ENCODE data around the gene AQP4.

AQP4 gene

DNA sequence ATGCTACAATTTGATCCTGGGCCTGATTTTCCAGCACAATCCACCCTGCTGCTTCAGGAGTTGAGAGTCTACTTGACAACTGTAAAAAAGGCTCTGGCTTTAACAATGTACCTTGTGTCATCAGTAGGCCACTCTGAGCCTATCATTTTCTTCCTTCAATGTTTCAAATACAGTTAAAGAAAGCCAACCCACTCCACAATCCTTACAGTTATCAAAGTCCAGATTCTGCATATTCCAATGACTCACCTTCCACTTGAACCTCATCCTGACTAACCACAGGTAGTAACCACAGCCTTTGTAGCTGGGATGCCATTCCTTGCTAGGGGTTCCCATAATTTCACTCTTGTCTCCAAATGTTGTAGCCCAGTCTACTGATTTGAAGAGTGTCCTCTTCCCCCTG is 35.5 kb upstream of the AQP4 start:
- TF ChIP-seq, protein P1, sequence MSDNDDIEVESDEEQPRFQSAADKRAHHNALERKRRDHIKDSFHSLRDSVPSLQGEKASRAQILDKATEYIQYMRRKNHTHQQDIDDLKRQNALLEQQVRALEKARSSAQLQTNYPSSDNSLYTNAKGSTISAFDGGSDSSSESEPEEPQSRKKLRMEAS (IDR thresholded peaks at IDR 0.05) = no peak
- TF ChIP-seq RAD21 (IDR thresholded peaks at IDR 0.05; ENCODE audit: low read depth) (no peak), EP300 (IDR thresholded peaks at IDR 0.05; ENCODE audit: borderline replicate concordance) (no peak), TAF1 (IDR thresholded peaks at IDR 0.05; ENCODE audit: low read depth) (no peak), CEBPB (IDR thresholded peaks at IDR 0.05) (no peak), YY1 (IDR thresholded peaks at IDR 0.05; ENCODE audit: low read depth) (no peak), EGR1 (IDR thresholded peaks at IDR 0.05) (no peak), FOXM1 (IDR thresholded peaks at IDR 0.05; ENCODE audit: borderline replicate concordance, low read depth) (no peak)
- TF ChIP-seq, protein P2, sequence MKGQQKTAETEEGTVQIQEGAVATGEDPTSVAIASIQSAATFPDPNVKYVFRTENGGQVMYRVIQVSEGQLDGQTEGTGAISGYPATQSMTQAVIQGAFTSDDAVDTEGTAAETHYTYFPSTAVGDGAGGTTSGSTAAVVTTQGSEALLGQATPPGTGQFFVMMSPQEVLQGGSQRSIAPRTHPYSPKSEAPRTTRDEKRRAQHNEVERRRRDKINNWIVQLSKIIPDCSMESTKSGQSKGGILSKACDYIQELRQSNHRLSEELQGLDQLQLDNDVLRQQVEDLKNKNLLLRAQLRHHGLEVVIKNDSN (IDR thresholded peaks at IDR 0.05) = no peak
- TF ChIP-seq, protein P3, sequence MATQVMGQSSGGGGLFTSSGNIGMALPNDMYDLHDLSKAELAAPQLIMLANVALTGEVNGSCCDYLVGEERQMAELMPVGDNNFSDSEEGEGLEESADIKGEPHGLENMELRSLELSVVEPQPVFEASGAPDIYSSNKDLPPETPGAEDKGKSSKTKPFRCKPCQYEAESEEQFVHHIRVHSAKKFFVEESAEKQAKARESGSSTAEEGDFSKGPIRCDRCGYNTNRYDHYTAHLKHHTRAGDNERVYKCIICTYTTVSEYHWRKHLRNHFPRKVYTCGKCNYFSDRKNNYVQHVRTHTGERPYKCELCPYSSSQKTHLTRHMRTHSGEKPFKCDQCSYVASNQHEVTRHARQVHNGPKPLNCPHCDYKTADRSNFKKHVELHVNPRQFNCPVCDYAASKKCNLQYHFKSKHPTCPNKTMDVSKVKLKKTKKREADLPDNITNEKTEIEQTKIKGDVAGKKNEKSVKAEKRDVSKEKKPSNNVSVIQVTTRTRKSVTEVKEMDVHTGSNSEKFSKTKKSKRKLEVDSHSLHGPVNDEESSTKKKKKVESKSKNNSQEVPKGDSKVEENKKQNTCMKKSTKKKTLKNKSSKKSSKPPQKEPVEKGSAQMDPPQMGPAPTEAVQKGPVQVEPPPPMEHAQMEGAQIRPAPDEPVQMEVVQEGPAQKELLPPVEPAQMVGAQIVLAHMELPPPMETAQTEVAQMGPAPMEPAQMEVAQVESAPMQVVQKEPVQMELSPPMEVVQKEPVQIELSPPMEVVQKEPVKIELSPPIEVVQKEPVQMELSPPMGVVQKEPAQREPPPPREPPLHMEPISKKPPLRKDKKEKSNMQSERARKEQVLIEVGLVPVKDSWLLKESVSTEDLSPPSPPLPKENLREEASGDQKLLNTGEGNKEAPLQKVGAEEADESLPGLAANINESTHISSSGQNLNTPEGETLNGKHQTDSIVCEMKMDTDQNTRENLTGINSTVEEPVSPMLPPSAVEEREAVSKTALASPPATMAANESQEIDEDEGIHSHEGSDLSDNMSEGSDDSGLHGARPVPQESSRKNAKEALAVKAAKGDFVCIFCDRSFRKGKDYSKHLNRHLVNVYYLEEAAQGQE (IDR thresholded peaks at IDR 0.05; ENCODE audit: low read depth) = no peak

DNA sequence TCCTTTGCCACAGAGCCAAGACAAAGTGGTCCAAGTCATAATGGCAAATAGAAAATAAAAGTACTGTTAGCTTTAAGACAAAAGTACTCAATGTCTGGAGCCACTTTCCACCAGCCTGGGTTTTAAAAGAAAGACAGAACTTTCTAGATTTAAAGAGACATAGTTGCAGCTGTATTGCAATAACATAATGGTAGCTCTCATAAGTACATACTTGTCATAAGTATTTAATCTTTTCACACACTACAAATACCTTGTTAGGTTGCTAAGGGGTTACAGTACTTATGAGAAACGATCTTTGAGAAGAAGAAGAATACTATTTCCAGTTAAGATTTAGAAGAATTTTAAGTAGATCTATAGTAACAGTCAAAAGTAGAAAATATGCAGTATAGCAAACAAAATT is 28.9 kb upstream of the AQP4 start:
- TF ChIP-seq TCF12 (IDR thresholded peaks at IDR 0.05; ENCODE audit: low read depth) (no peak), NFIC (IDR thresholded peaks at IDR 0.05) (no peak), TEAD4 (IDR thresholded peaks at IDR 0.05) (no peak), TAF1 (IDR thresholded peaks at IDR 0.05; ENCODE audit: low read depth) (no peak), EGR1 (IDR thresholded peaks at IDR 0.05) (no peak)
- TF ChIP-seq, protein P3 (IDR thresholded peaks at IDR 0.05; ENCODE audit: low read depth) = no peak

DNA sequence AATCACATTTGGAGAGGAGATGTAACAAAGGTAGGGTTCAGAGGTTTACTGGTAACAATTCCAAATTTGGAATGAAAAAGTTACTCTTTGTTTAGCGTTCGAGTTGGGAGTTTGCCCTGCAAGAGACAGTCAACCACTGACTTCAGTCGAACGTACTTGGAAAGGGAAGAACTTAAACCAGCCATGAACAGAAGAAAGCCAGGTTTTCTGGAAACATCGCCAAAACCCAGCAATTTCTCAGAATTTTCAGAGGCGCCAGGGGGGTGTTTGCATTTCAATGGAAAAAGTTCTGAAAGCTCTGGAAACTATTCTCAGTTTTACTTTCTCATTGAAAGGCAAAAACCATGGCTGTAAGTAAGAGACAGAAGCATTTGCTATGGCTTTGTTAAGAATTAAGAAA is 28.5 kb upstream of the AQP4 start:
- TF ChIP-seq, protein P2 (IDR thresholded peaks at IDR 0.05) = no peak
- TF ChIP-seq RAD21 (IDR thresholded peaks at IDR 0.05; ENCODE audit: low read depth) (no peak), FOXM1 (IDR thresholded peaks at IDR 0.05; ENCODE audit: borderline replicate concordance, low read depth) (no peak), TEAD4 (IDR thresholded peaks at IDR 0.05) (no peak), TAF1 (IDR thresholded peaks at IDR 0.05; ENCODE audit: low read depth) (no peak), EP300 (IDR thresholded peaks at IDR 0.05; ENCODE audit: borderline replicate concordance) (no peak), CREB1 (IDR thresholded peaks at IDR 0.05; ENCODE audit: low read depth) (no peak), YY1 (IDR thresholded peaks at IDR 0.05; ENCODE audit: low read depth) (no peak), NFIC (IDR thresholded peaks at IDR 0.05) (no peak), ZBTB7A (IDR thresholded peaks at IDR 0.05; ENCODE audit: low read depth) (no peak), CEBPB (IDR thresholded peaks at IDR 0.05) (no peak), TCF12 (IDR thresholded peaks at IDR 0.05; ENCODE audit: low read depth) (no peak), EGR1 (IDR thresholded peaks at IDR 0.05) (no peak)
- TF ChIP-seq, protein P3 (IDR thresholded peaks at IDR 0.05; ENCODE audit: low read depth) = no peak
- TF ChIP-seq, protein P1 (IDR thresholded peaks at IDR 0.05) = no peak

DNA sequence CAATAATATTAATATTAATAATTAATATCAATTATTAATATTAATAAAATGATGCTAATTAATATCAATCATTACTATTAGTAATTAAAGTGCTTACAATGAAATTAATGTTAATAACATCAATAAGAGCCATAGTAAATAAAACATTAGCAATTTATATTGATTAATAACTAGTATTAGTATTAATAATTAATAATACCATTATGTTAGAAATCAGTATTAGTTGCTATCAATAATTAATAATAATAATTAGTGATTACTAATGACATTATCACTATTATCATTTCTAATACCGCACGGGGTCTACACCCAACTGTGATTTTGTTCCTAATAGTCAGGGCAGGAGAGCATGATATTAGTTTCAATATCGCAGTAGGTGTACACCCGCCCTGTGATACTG is 22.8 kb upstream of the AQP4 start:
- TF ChIP-seq CEBPB (IDR thresholded peaks at IDR 0.05) (no peak), CREB1 (IDR thresholded peaks at IDR 0.05; ENCODE audit: low read depth) (no peak), RAD21 (IDR thresholded peaks at IDR 0.05; ENCODE audit: low read depth) (no peak), TCF12 (IDR thresholded peaks at IDR 0.05; ENCODE audit: low read depth) (no peak), ZBTB7A (IDR thresholded peaks at IDR 0.05; ENCODE audit: low read depth) (no peak), YY1 (IDR thresholded peaks at IDR 0.05; ENCODE audit: low read depth) (no peak)
- TF ChIP-seq, protein P2 (IDR thresholded peaks at IDR 0.05) = no peak
- TF ChIP-seq, protein P3 (IDR thresholded peaks at IDR 0.05; ENCODE audit: low read depth) = no peak
